Measurements from ENCODE around the gene CCR5. TPM values are rescaled to one million over a fixed set of nuclear protein-coding genes. Genes with fewer than 3 reads are reported as not detected.

The CCR5 gene
- total and polyA plus RNA-seq, 2 of the 13 experiments (the other 11 are each of a cell fraction or from before 2014, with no cell fraction given), result not detected

DNA sequence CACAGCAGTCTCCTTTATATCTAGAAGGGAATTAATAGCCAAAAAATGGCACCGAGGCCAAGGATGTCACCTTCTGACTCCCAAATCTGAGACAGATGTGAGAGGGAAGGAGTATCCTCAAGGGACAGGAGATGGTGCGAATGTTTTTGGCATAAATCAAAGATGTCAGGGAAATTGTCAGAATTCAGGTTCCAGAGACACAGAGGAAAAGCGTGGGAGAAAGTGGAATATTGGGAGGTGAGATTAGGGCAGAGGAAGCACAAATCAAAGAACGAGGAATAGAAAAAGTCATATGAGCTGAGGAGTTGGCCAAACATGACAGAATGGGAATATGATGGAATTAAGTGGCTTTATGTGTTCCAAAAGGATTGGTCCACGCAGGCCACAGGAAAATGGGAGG, 30.1 kb downstream of the CCR5 start:
- H3K4me2 ChIP-seq (ENCODE audit: low read depth, low read length), result no peak overlapping the region
- TF ChIP-seq RAD21 (CRISPR knock-in tag; IDR thresholded peaks at IDR 0.05), result no peak
- TF ChIP-seq ZBTB14 (CRISPR knock-in tag; IDR thresholded peaks at IDR 0.05), result no peak
- no peak for TF ChIP-seq PRPF4 (IDR thresholded peaks at IDR 0.05; ENCODE audit: low read depth, low read length, poor library complexity, severe bottlenecking)
- TF ChIP-seq SIX1 (CRISPR knock-in tag; IDR thresholded peaks at IDR 0.05; ENCODE audit: borderline replicate concordance), result no peak
- no peak for TF ChIP-seq CBX1 (IDR thresholded peaks at IDR 0.05; ENCODE audit: low read depth)
- TF ChIP-seq LCORL (IDR thresholded peaks at IDR 0.05), result no peak
- TF ChIP-seq LCORL (CRISPR knock-in tag; IDR thresholded peaks at IDR 0.05), result no peak
- no peak for TF ChIP-seq ZNF234 (CRISPR knock-in tag; conservative IDR thresholded peaks at IDR 0.05)
- TF ChIP-seq, protein P1, sequence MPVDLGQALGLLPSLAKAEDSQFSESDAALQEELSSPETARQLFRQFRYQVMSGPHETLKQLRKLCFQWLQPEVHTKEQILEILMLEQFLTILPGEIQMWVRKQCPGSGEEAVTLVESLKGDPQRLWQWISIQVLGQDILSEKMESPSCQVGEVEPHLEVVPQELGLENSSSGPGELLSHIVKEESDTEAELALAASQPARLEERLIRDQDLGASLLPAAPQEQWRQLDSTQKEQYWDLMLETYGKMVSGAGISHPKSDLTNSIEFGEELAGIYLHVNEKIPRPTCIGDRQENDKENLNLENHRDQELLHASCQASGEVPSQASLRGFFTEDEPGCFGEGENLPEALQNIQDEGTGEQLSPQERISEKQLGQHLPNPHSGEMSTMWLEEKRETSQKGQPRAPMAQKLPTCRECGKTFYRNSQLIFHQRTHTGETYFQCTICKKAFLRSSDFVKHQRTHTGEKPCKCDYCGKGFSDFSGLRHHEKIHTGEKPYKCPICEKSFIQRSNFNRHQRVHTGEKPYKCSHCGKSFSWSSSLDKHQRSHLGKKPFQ (CRISPR knock-in tag; IDR thresholded peaks at IDR 0.05; ENCODE audit: insufficient replicate concordance), result no peak
- TF ChIP-seq ZNF839 (CRISPR knock-in tag; IDR thresholded peaks at IDR 0.05; ENCODE audit: borderline replicate concordance), result no peak
- no peak for TF ChIP-seq MEIS1 (CRISPR knock-in tag; IDR thresholded peaks at IDR 0.05; ENCODE audit: borderline replicate concordance)
- TF ChIP-seq, protein P2, sequence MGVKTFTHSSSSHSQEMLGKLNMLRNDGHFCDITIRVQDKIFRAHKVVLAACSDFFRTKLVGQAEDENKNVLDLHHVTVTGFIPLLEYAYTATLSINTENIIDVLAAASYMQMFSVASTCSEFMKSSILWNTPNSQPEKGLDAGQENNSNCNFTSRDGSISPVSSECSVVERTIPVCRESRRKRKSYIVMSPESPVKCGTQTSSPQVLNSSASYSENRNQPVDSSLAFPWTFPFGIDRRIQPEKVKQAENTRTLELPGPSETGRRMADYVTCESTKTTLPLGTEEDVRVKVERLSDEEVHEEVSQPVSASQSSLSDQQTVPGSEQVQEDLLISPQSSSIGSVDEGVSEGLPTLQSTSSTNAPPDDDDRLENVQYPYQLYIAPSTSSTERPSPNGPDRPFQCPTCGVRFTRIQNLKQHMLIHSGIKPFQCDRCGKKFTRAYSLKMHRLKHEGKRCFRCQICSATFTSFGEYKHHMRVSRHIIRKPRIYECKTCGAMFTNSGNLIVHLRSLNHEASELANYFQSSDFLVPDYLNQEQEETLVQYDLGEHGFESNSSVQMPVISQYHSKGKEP (CRISPR knock-in tag; IDR thresholded peaks at IDR 0.05), result no peak
- TF ChIP-seq SETDB1 (CRISPR knock-in tag; IDR thresholded peaks at IDR 0.05; ENCODE audit: borderline replicate concordance), result no peak
- no peak for TF ChIP-seq HMGA1 (CRISPR knock-in tag; conservative IDR thresholded peaks at IDR 0.05)
- no peak for TF ChIP-seq RORA (CRISPR knock-in tag; IDR thresholded peaks at IDR 0.05)
- TF ChIP-seq ZNF552 (CRISPR knock-in tag; IDR thresholded peaks at IDR 0.05; ENCODE audit: borderline replicate concordance), result no peak
- no peak for TF ChIP-seq ZNF678 (CRISPR knock-in tag; IDR thresholded peaks at IDR 0.05)
- TF ChIP-seq, protein P3, sequence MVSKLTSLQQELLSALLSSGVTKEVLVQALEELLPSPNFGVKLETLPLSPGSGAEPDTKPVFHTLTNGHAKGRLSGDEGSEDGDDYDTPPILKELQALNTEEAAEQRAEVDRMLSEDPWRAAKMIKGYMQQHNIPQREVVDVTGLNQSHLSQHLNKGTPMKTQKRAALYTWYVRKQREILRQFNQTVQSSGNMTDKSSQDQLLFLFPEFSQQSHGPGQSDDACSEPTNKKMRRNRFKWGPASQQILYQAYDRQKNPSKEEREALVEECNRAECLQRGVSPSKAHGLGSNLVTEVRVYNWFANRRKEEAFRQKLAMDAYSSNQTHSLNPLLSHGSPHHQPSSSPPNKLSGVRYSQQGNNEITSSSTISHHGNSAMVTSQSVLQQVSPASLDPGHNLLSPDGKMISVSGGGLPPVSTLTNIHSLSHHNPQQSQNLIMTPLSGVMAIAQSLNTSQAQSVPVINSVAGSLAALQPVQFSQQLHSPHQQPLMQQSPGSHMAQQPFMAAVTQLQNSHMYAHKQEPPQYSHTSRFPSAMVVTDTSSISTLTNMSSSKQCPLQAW (CRISPR knock-in tag; IDR thresholded peaks at IDR 0.05), result no peak

More for the DNA sequence above, 30.1 kb downstream of the CCR5 start:
- Histone ChIP-seq H2AFZ (ENCODE audit: low read length) (no peak overlapping the region), H3K36me3 (replicated peaks in 1 of 2; ENCODE audit: control insufficient read depth in 1 of 2, insufficient read depth in 2 of 2, low read length in 2 of 2) (no peaks in the 10 kb centered on the region), H3K27ac (ENCODE audit: extremely low read length, insufficient read depth, low read length) (no peak overlapping the region), H3K79me2 (ENCODE audit: insufficient read depth, low read length) (no peaks in the 10 kb centered on the region), H3K4me3 (replicated peaks in 1 of 3; ENCODE audit: insufficient read depth in 1 of 3, low read depth in 2 of 3, low read length in 3 of 3) (no peak overlapping the region), H4K20me1 (ENCODE audit: insufficient read depth, low read length) (no peaks in the 10 kb centered on the region), H3K9me3 (ENCODE audit: low read length) (no peaks in the 10 kb centered on the region), H3K27me3 (ENCODE audit: control insufficient read depth in 1 of 2, insufficient read depth in 2 of 2, low read length in 2 of 2) (peaks cover 0 to 13% of the 10 kb centered on the region in 2 experiments; a peak in 1 of 5 replicates), H3K9ac (ENCODE audit: insufficient read depth, low read depth, low read length) (no peak overlapping the region), H3K4me1 (ENCODE audit: insufficient read depth, low read length) (no peaks in the 10 kb centered on the region)
- CTCF ChIA-PET (ENCODE audit: low intra/inter-chr PET ratio, low total read pairs), result no interaction called here
- no peak for FAIRE-seq
- 8% methylated on average over 5 of the region's 5 CpGs for WGBS (ENCODE audit: low lambda C conversion rate)
- no peak for ATAC-seq
- DNase-seq (ENCODE audit: low spot score), result no peak
- POLR2A ChIA-PET, result no interaction called here
- intact Hi-C loops (cut with micrococcal nuclease; ENCODE audit: unreplicated experiment), result no loop called here
- in situ Hi-C loops (cut with HindIII; ENCODE audit: extremely low pct_ligation_motif_present, low pct_unique_long_range_greater_than_20kb), result no loop called here
- BruUV-seq (replicated peaks), result no TSS peak
